HG03342 (cell line): Measurements from ENCODE around the gene HTR6.

Source experiments
- ATAC-seq: cut with Tn5 transposase; IDR thresholded peaks from one replicate; pipeline ENCODE4 v1.9.1; 2021; ENCODE audit warnings: mild to moderate bottlenecking, moderate library complexity; ENCODE audit not compliant: unreplicated experiment

Gene HTR6

DNA sequence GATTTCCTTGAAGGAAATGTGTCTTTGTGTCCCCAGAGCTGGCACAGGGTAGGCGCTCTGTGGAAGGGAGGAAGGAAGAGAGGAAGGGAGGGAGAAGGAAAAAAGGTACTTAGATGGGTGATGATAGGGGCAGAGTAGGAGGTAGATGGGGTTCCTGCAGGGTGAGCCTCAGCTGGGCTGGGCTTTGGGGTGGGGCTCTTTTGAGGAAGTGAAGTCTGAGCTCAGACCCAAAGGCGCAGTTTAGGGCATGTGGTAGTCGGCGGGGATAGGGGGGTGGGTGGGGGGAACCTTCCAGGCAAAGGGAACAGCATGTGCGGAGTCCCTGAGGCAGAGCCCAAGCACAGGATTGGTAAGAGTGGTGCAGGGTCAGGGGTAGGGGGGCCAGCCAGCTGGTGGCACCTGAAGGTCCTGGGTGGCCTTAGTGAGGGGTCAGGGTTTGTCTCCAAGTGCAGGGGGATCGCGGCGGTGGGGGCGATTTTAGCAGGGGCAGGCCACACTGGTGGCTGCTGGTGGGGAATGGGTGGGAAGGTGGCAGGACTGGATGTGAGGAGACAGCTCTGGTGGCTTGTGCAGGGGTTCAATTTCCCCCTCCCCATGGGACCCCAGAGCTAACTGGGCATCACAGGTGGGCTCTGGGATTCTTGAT is 8.4 kb upstream of the HTR6 start:
- no peak for ATAC-seq

GRCh38 chr1:19656780-19657466 is 7.8 kb upstream of the HTR6 start:
- ATAC-seq, result no peak

GRCh38 chr1:19657511-19657910 is 7.2 kb upstream of the HTR6 start:
- ATAC-seq, result no peak

DNA sequence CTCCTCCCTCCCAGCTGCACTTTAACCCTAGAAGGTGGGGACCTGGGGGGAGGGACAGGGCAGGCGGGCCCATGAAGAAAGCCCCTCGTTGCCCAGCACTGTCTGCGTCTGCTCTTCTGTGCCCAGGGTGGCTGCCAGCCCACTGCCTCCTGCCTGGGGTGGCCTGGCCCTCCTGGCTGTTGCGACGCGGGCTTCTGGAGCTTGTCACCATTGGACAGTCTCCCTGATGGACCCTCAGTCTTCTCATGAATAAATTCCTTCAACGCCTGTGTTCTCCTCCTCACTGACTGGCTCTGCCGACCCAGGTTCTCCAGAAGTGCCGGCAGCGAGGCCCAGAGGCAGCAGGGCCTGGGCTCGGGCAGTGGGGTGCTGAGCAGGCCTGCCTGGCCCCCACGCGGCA is 6.5 kb upstream of the HTR6 start:
- ATAC-seq, result no peak

- ATAC-seq, result no peak
Measured at GRCh38 chr1:19661721-19662228, 2.9 kb upstream of the HTR6 start.

GRCh38 chr1:19662313-19662712 is 2.4 kb upstream of the HTR6 start:
- no peak for ATAC-seq

GRCh38 chr1:19665186-19665495 is 466 bp downstream of the HTR6 start:
- ATAC-seq, result no peak

DNA sequence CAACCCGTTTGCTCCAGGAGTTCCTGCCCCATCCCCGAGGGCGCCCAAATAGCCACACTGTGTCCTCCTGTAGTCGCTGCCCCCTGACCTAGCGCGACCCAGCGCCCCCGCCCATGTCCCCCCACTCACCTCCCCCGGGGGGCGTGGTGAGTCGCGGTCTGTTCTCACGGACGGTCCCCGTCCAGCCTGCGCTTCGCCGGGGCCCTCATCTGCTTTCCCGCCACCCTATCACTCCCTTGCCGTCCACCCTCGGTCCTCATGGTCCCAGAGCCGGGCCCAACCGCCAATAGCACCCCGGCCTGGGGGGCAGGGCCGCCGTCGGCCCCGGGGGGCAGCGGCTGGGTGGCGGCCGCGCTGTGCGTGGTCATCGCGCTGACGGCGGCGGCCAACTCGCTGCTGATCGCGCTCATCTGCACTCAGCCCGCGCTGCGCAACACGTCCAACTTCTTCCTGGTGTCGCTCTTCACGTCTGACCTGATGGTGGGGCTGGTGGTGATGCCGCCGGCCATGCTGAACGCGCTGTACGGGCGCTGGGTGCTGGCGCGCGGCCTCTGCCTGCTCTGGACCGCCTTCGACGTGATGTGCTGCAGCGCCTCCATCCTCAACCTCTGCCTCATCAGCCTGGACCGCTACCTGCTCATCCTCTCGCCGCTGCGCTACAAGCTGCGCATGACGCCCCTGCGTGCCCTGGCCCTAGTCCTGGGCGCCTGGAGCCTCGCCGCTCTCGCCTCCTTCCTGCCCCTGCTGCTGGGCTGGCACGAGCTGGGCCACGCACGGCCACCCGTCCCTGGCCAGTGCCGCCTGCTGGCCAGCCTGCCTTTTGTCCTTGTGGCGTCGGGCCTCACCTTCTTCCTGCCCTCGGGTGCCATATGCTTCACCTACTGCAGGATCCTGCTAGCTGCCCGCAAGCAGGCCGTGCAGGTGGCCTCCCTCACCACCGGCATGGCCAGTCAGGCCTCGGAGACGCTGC is 1.1 kb downstream of the HTR6 start:
- no peak for ATAC-seq

DNA sequence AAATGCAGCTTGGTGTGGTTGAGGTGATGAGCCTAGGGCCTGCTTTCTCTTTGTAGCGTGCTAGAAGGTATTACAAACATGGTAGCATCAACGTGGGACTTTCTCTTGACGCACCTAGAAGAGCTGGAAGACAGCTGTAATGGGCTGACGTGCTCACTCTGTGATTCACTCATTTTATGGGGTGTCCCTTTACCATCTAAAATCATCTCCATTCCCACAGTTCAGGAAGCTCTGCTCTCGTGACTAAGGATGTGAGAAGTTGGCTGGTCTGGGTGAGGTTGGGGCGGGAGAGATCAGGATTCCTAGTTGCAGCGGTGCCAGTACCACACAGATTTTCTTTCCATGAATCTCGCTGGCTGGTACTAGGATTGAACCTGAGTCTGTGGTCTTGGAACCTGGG is 4.2 kb downstream of the HTR6 start:
- no peak for ATAC-seq

GRCh38 chr1:19670787-19671186 is 6.1 kb downstream of the HTR6 start:
- no peak for ATAC-seq

DNA sequence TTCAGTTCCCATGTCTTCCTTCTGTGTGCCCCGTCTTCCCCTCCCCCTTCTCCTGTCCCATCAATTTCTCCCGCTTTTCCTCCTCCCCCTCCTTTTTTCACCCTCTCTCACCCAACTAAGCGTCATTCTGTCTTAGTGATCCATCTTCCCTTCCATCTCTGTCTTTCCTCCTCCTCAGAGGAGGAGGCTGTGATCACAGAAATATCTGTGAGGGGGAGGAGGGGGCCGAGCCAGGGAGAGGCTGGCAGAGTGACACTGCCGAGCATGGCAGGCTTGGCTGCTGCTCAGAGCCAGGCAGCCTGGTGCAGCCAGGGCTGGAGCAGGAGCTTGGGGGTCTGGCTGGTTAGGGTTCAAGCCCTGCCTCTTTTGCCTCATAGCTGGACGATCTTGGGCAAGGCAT is 7.6 kb downstream of the HTR6 start:
- ATAC-seq, result no peak

DNA sequence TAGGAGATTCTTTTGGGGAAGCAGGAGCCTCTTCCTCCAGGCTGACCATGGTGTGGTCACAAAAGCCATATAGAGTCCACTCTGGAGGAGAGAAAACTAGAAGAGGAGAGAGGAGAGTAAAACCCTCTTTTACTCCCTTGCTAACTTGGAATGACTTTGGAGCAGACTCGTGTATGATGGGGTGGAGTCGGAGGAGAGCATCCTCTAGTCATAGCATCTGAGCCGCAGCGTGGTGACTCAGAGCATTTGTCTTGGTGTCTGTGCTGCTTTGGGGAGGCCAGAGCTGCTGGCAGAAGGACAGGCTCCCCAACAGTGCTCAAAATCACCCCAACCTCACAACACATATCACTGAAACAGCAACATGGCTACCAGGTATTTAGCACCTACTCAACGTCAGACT is 11.1 kb downstream of the HTR6 start:
- no peak for ATAC-seq

GRCh38 chr1:19676438-19676922 is 11.8 kb downstream of the HTR6 start:
- ATAC-seq, result no peak

DNA sequence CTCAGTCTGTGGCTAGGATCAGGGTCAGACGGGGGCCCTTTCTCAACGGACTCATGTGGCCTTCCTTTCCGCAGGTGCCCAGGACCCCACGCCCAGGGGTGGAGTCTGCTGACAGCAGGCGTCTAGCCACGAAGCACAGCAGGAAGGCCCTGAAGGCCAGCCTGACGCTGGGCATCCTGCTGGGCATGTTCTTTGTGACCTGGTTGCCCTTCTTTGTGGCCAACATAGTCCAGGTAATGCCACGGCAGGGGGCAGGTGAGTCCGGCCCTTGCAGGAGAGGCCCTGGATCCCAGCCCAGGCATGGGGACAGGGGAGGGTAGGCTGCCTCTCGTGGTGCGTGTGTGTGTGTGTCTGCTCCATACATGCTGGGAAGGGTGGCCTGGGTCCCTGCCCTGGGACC is 13.8 kb downstream of the HTR6 start:
- ATAC-seq, result no peak

DNA sequence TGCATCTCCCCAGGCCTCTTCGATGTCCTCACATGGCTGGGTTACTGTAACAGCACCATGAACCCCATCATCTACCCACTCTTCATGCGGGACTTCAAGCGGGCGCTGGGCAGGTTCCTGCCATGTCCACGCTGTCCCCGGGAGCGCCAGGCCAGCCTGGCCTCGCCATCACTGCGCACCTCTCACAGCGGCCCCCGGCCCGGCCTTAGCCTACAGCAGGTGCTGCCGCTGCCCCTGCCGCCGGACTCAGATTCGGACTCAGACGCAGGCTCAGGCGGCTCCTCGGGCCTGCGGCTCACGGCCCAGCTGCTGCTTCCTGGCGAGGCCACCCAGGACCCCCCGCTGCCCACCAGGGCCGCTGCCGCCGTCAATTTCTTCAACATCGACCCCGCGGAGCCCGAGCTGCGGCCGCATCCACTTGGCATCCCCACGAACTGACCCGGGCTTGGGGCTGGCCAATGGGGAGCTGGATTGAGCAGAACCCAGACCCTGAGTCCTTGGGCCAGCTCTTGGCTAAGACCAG is 14.3 kb downstream of the HTR6 start:
- ATAC-seq, result no peak

- ATAC-seq, result no peak
Measured at GRCh38 chr1:19679691-19680090, 15.0 kb downstream of the HTR6 start.

- no peak for ATAC-seq
Measured at GRCh38 chr1:19680644-19681043, 16.0 kb downstream of the HTR6 start.

GRCh38 chr1:19682257-19682656 is 17.6 kb downstream of the HTR6 start:
- ATAC-seq, result no peak

DNA sequence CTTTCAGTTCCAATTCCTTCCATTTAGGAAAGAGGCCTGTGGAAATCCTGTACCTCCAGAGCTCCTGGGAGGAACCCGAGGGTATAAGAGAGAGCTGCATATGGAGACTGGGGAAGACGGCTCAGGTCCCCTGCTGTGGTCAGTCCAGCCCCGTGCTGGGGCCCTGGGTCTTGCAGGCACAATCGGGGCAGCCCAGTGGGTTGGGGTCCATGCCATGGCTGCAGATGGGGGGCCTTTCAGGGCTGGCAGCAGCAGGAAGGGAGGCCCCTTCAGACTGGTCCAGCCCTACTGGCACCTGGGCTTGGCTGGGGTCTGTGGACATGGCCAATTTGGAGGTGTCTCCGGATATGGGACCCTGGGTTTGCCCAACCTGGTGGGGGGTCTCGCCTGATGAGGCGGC is 18.2 kb downstream of the HTR6 start:
- ATAC-seq, result no peak

DNA sequence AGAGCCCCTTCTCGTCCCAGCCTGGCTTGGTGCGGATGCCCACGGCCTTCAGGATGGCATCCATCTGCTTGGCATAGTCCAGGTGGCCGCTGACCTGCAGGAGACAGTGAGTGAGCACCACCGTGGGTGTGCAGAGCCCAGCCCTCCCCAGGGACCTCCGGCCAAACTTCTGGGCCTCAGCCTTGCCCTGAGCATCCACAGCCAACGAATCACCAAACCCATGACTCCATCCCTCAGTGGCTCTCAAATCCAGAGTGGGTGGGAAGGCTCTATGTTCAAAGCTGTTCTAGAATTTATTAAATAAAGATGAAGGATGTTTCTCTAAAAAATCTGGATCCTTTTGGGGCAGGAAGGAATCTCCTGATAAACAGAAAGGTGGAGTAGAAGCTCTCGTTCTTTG is 18.7 kb downstream of the HTR6 start:
- ATAC-seq, result no peak

GRCh38 chr1:19684677-19685076 is 20.0 kb downstream of the HTR6 start:
- ATAC-seq, result no peak
